Motor neuron (in vitro differentiated cells): ENCODE results near the gene CCDC85A. TPM values are rescaled to one million over a fixed set of nuclear protein-coding genes. Genes with fewer than 3 reads are reported as not detected.

Experiments used
- ATAC-seq, 8 experiments: fragments of 200-7000 bp; cut with Tn5 transposase; replicated peaks in 6 of 8; 2 replicates each; pipeline ENCODE4 v1.8.0; 2021; ENCODE audit warnings: mild to moderate bottlenecking in 8 of 8, moderate library complexity in 8 of 8
- H3K27ac ChIP-seq, 2 donors: fragments of 250-450 bp; sonication (Bioruptor Pico); 2 replicates each; pipeline ENCODE4 v1.9.0; 2021; ENCODE audit warnings: antibody characterized with exemption in 2 of 2, mild to moderate bottlenecking in 2 of 2, moderate library complexity in 1 of 2
- H3K4me1 ChIP-seq, 2 donors: fragments of 250-450 bp; sonication (Bioruptor Pico); replicated peaks in 1 of 2; 2 replicates each; pipeline ENCODE4 v1.6.1; 2021; ENCODE audit warnings: antibody characterized with exemption in 2 of 2, mild to moderate bottlenecking in 2 of 2, moderate library complexity in 1 of 2
- H3K4me3 ChIP-seq, 5 donors: fragments of 250-450 bp; sonication (Bioruptor Pico); 2 replicates each; pipeline ENCODE4 v1.9.0; 2021; ENCODE audit warnings: antibody characterized with exemption in 5 of 5, mild to moderate bottlenecking in 5 of 5, moderate library complexity in 4 of 5
- WGBS, 10 experiments: fragments of 450-650 bp; shearing (Covaris generic); methylation state at CpG; one replicate each; pipeline ENCODE4 v1.0.0; 2022; 5-methylcytosine and 5-hydroxymethylcytosine counted together
- in situ Hi-C, 9 experiments: fragments of 400-800 bp; cut with MboI; loops; one replicate each; pipeline ENCODE4 v1.15.0; 2021; ENCODE audit warnings: low sequenced_read_pairs in 9 of 9, low pct_unique_long_range_greater_than_20kb in 2 of 9; ENCODE audit not compliant: unreplicated experiment in 9 of 9
- total RNA-seq, 8 experiments: library from RNA; unstranded; fragments of 300-600 nt; gene quantifications; 2 replicates each; pipeline versions ENCODE4 v1.2.3 to v1.2.4, GENCODE V29; 2022

Gene CCDC85A
- total RNA-seq, 8 experiments from 2014 or later: 0.24 to 6.0 (median 1.7) TPM

- Histone ChIP-seq H3K4me3 (no peak overlapping the region), H3K27ac (no peak overlapping the region), H3K4me1 (peaks cover 0 to 6% of the 10 kb centered on the region in 2 donors)
- in situ Hi-C loops: loop anchor here in 8 of 9 experiments (25.0 kb wide), 4 partner anchors 538 to 1313 kb away; no protein-coding TSS in a partner anchor
- ATAC-seq: peak in 1 of 8 experiments; percentile 18
- 38 to 100% (median 80%) methylated on average over 1 of the region's 1 CpG; no CpG with 5 or more reads in 1 of the 10 experiments for WGBS, 10 experiments
Observed at GRCh38 chr2:56199492-56199891, 15.7 kb downstream of the CCDC85A start.

- H3K4me3 ChIP-seq: no peak overlapping the region
- 33 to 100% (median 85%) methylated on average over 1 to 3 of the region's 3 CpGs for WGBS, 10 experiments
- no peak for ATAC-seq
- no peak overlapping the region for H3K27ac ChIP-seq
- in situ Hi-C loops: no loop called here
- H3K4me1 ChIP-seq: peaks cover 0 to 6% of the 10 kb centered on the region in 2 donors
Observed at GRCh38 chr2:56202381-56203121, 18.8 kb downstream of the CCDC85A start.

GRCh38 chr2:56204556-56204955 is 20.8 kb downstream of the CCDC85A start:
- WGBS, 10 experiments: 91 to 100% (median 100%) methylated on average over 1 to 3 of the region's 3 CpGs; no CpG with 5 or more reads in 6 of the 10 experiments
- Histone ChIP-seq H3K4me3 (no peak overlapping the region), H3K27ac (no peak overlapping the region), H3K4me1 (no peaks in the 10 kb centered on the region)
- ATAC-seq: no peak
- in situ Hi-C loops: no loop called here

- in situ Hi-C loops: no loop called here
- WGBS, 10 experiments: 0 to 80% (median 0%) methylated on average over 1 of the region's 1 CpG; no CpG with 5 or more reads in 2 of the 10 experiments
- no peak overlapping the region for H3K27ac ChIP-seq
- H3K4me3 ChIP-seq: no peak overlapping the region
- no peaks in the 10 kb centered on the region for H3K4me1 ChIP-seq
- ATAC-seq: no peak
Observed at GRCh38 chr2:56206250-56206649, 22.5 kb downstream of the CCDC85A start.

GRCh38 chr2:56207760-56208159 is 24.0 kb downstream of the CCDC85A start:
- no peak overlapping the region for H3K4me3 ChIP-seq
- in situ Hi-C loops: no loop called here
- no peaks in the 10 kb centered on the region for H3K4me1 ChIP-seq
- H3K27ac ChIP-seq: no peak overlapping the region
- ATAC-seq: no peak
- 0 to 100% (median 65%) methylated on average over 1 of the region's 1 CpG; no CpG with 5 or more reads in 2 of the 10 experiments for WGBS, 10 experiments

DNA sequence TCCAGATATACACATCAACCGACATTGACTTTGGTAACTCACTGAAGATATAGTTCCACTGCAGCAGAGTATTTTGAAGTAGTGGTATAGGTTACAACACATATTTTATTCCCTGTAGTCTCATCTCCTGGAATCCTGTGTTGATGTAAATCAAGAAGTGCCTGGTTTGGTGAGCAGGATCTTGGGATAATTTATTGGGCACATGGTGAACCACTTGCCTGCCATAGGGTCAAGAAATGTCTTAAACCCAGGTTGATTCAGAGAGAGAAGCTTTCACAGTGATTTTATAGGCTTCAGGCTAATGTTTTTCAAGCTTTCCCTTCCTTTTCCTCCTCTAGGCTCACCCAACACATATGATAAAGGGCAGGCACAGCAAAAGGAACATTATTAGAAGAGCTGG is 24.6 kb downstream of the CCDC85A start:
- no peak overlapping the region for H3K27ac ChIP-seq
- no peak overlapping the region for H3K4me3 ChIP-seq
- no peak for ATAC-seq
- in situ Hi-C loops: no loop called here
- WGBS, 10 experiments: 29 to 100% (median 90%) methylated on average over 1 of the region's 1 CpG; no CpG with 5 or more reads in 3 of the 10 experiments
- no peaks in the 10 kb centered on the region for H3K4me1 ChIP-seq

DNA sequence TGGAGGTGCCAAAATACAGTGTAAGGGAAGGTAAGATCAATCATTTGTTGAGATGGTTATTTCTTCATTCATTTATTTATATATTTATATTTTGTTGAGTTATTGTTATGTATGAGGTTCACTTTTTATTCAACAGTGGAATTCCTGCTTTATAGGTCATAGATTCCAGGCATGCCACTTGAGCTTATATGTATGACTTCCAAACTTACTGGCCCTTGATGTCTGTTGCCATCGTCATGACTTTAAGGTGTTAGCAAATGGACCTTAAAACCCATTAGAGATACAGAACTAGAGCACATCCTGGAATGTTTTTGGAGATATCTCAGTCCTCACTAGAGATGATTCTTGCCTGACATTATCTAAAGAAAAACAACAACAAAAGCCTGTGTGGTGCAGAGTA is 25.9 kb downstream of the CCDC85A start:
- 67 to 100% (median 80%) methylated on average over 1 of the region's 1 CpG; no CpG with 5 or more reads in 3 of the 10 experiments for WGBS, 10 experiments
- in situ Hi-C loops: no loop called here
- Histone ChIP-seq H3K4me3 (no peak overlapping the region), H3K4me1 (no peaks in the 10 kb centered on the region), H3K27ac (no peak overlapping the region)
- ATAC-seq: no peak

GRCh38 chr2:56210291-56210690 is 26.5 kb downstream of the CCDC85A start:
- WGBS, 10 experiments: 72 to 100% (median 96%) methylated on average over 1 to 3 of the region's 3 CpGs; no CpG with 5 or more reads in 4 of the 10 experiments
- no peak for ATAC-seq

GRCh38 chr2:56211048-56211447 is 27.3 kb downstream of the CCDC85A start:
- ATAC-seq: peak in 3 of 8 experiments; percentile 18 to 40 (median 35)
- in situ Hi-C loops: no loop called here
- no peak overlapping the region for H3K4me3 ChIP-seq
- no peak overlapping the region for H3K27ac ChIP-seq
- no peaks in the 10 kb centered on the region for H3K4me1 ChIP-seq

More at GRCh38 chr2:56210291-56210690, 26.5 kb downstream of the CCDC85A start:
- in situ Hi-C loops: no loop called here
- Histone ChIP-seq H3K4me1 (no peaks in the 10 kb centered on the region), H3K27ac (no peak overlapping the region), H3K4me3 (no peak overlapping the region)

- H3K4me1 ChIP-seq: no peaks in the 10 kb centered on the region
- ATAC-seq: no peak
- H3K27ac ChIP-seq: no peak overlapping the region
- in situ Hi-C loops: no loop called here
- WGBS, 10 experiments: 60 to 100% (median 94%) methylated on average over 1 to 2 of the region's 2 CpGs
- H3K4me3 ChIP-seq: no peak overlapping the region
Observed at GRCh38 chr2:56215911-56216310, 32.1 kb downstream of the CCDC85A start.

- in situ Hi-C loops: no loop called here
- H3K4me1 ChIP-seq: no peaks in the 10 kb centered on the region
- no peak overlapping the region for H3K4me3 ChIP-seq
- no peak for ATAC-seq
- WGBS, 10 experiments: 60 to 100% (median 80%) methylated on average over 1 of the region's 1 CpG; no CpG with 5 or more reads in 5 of the 10 experiments
- no peak overlapping the region for H3K27ac ChIP-seq
Observed at GRCh38 chr2:56217106-56217505, 33.3 kb downstream of the CCDC85A start.

GRCh38 chr2:56222481-56222880 is 38.7 kb downstream of the CCDC85A start:
- no peaks in the 10 kb centered on the region for H3K4me1 ChIP-seq
- ATAC-seq: no peak
- 8 to 100% (median 75%) methylated on average over 2 to 3 of the region's 3 CpGs; no CpG with 5 or more reads in 1 of the 10 experiments for WGBS, 10 experiments
- no peak overlapping the region for H3K4me3 ChIP-seq
- H3K27ac ChIP-seq: no peak overlapping the region
- in situ Hi-C loops: no loop called here

- WGBS, 10 experiments: 20 to 100% (median 74%) methylated on average over 1 of the region's 1 CpG; no CpG with 5 or more reads in 2 of the 10 experiments
- H3K4me3 ChIP-seq: no peak overlapping the region
- peak in 1 of 8 experiments; percentile 38 for ATAC-seq
- no peak overlapping the region for H3K27ac ChIP-seq
- in situ Hi-C loops: no loop called here
- no peaks in the 10 kb centered on the region for H3K4me1 ChIP-seq
Observed at GRCh38 chr2:56224316-56224715, 40.5 kb downstream of the CCDC85A start.

DNA sequence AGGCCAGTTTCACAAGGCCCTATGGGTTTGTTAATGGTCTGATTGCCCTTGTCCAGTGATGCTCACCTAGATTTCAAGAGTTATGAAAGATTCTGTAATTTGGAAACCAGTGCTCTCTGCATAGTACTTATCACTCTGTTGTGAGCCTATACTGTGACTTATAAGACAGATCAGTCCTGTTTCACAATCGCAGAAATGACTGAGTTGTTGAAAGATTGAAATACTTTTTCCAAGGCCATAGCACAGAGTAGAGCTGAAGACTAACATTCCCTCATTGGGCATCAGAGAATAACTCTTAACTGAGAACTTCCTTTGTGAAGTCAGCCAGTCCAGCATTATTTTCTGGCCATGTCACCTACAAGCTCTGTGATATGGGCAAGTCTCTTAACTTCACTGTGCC is 44.0 kb downstream of the CCDC85A start:
- ATAC-seq: no peak
- H3K4me1 ChIP-seq: no peaks in the 10 kb centered on the region
- in situ Hi-C loops: no loop called here
- H3K4me3 ChIP-seq: no peak overlapping the region
- no peak overlapping the region for H3K27ac ChIP-seq
- WGBS, 10 experiments: 13 to 100% (median 78%) methylated on average over 1 of the region's 1 CpG; no CpG with 5 or more reads in 5 of the 10 experiments
